ENCODE data around the gene DUSP1.

DNA sequence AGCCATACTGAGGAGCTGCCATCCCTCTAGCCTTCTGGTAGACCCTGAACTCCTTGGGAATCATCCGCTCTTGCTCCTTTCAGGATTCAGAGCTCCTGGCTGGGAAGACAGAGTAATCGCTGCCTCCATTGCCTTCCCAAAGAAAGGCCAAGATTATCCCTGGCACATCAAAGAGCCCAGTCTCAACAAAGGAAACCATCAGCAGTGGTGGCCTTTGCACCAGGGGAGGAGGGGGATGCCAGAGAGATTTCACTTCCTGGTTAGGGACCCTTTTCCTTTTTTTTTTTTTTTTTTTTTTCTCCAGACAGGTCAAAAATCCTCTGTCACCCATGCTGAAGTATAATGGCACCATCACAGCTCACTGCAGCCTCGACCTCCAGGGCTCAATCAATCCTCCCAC is 47.1 kb upstream of the DUSP1 start:
- TF ChIP-seq POLR2A (IDR thresholded peaks at IDR 0.05), result no peak
- TF ChIP-seq, protein P1, sequence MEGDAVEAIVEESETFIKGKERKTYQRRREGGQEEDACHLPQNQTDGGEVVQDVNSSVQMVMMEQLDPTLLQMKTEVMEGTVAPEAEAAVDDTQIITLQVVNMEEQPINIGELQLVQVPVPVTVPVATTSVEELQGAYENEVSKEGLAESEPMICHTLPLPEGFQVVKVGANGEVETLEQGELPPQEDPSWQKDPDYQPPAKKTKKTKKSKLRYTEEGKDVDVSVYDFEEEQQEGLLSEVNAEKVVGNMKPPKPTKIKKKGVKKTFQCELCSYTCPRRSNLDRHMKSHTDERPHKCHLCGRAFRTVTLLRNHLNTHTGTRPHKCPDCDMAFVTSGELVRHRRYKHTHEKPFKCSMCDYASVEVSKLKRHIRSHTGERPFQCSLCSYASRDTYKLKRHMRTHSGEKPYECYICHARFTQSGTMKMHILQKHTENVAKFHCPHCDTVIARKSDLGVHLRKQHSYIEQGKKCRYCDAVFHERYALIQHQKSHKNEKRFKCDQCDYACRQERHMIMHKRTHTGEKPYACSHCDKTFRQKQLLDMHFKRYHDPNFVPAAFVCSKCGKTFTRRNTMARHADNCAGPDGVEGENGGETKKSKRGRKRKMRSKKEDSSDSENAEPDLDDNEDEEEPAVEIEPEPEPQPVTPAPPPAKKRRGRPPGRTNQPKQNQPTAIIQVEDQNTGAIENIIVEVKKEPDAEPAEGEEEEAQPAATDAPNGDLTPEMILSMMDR (IDR thresholded peaks at IDR 0.05), result no peak
